ENCODE data around the gene ST8SIA5. TPM values are rescaled to one million over a fixed set of nuclear protein-coding genes. Genes with fewer than 3 reads are reported as not detected.
"Not testable (repeated sequence)": the region's sequence is repeated elsewhere in the genome, so short reads cannot be mapped to it uniquely, and the experiment has no call there.

Gene ST8SIA5, protein sequence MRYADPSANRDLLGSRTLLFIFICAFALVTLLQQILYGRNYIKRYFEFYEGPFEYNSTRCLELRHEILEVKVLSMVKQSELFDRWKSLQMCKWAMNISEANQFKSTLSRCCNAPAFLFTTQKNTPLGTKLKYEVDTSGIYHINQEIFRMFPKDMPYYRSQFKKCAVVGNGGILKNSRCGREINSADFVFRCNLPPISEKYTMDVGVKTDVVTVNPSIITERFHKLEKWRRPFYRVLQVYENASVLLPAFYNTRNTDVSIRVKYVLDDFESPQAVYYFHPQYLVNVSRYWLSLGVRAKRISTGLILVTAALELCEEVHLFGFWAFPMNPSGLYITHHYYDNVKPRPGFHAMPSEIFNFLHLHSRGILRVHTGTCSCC
- total RNA-seq = not detected
- polyA plus RNA-seq = not detected

DNA sequence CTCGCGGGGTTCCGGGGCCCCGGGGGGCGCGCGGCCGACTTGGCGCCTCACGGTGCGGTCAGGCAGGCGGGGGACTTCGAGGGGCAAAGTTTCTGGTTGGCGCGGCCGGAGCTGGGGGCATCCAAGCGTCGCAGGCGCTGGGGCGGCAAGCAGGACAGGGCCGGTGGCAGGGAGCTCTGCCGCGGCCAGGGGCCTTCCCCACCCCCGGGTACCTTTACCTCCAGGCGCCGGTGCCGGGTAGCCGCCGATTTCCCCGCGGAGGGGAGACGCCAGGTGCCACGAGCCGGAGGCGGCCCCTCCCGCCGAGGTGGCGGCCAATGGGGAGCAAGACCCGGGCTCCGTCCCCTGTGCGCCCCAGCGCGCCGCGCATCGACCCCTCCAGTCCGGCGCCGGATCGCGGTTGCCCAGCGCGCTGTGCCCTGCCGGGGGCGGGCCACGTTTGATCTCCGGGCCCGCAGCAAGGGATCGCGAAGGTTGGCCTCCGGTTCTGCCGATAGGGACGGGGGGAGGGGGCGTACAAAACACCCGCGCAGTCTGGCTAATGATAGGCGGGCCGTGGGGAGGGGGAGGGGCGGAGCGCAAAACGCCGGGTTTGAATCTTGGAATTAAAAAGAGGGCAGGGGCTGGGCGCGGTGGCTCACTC, at the start of gene ST8SIA5:
ST8SIA5 (minus strand) TSS at position 495 of the 643 bp plus-strand sequence. CDS start 545 bp downstream, outside the sequence.
- H3K4me1 Mint-ChIP-seq = peaks cover 0 to 23% (median 12%) of the 10 kb centered on the region in 4 donors
- no peak within 1 kb of the TSS for H3K4me3 ChIP-seq (ENCODE audit: low read depth, low read length)
- peak within 1 kb of the TSS in 2 of 4 donors; percentile 27 to 54 for H3K4me3 Mint-ChIP-seq
- DNase-seq (no peak), ATAC-seq (ENCODE audit: low read depth in 2 of 2) (no peak)
- no peak within 1 kb of the TSS for H3K27ac ChIP-seq (ENCODE audit: insufficient read depth, low read length, poor library complexity, severe bottlenecking)
- H3K4me1 ChIP-seq (ENCODE audit: control insufficient read depth, insufficient read depth, low read length, poor library complexity, severe bottlenecking) = no peaks in the 10 kb centered on the region
- H3K27me3 ChIP-seq (ENCODE audit: control insufficient read depth, insufficient read depth, low read length) = peaks cover 31% of the 10 kb centered on the region
- H3K36me3 ChIP-seq (ENCODE audit: control insufficient read depth, insufficient read depth, low read length) = no peaks in the 10 kb centered on the region
- no peaks in the 10 kb centered on the region for H3K9me3 ChIP-seq (ENCODE audit: control insufficient read depth in 2 of 2, low read length in 2 of 2)
- no peaks in the 10 kb centered on the region for H3K36me3 Mint-ChIP-seq
- peaks cover 0 to 2% (median 0%) of the 10 kb centered on the region in 7 donors for H3K9me3 Mint-ChIP-seq
- H3K27ac Mint-ChIP-seq = no peak within 1 kb of the TSS
- peaks cover 67% of the 10 kb centered on the region for H3K27me3 Mint-ChIP-seq

DNA sequence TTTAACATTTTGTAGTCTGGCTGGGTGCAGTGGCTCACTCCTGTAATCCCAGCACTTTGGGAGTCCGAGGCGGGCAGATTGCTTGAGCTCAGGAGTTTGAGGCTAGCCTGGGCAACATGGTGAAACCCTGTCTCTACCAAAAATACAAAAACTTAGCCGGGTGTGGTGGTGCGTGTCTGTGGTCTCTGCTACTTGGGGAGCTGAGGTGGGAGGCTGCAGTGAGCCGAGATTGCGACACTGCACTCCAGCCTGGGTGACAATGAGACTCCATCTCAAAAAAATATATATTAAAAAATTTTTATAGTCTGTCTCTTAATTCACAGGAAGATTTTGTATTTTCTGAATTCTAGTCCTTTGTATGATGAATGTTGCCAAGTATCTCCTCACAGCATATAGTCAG, 39.1 kb upstream of the ST8SIA5 start:
- H3K4me1 Mint-ChIP-seq; H3K4me3 ChIP-seq (ENCODE audit: low read depth, low read length); H3K36me3 Mint-ChIP-seq; H3K9me3 ChIP-seq (ENCODE audit: control insufficient read depth in 2 of 2, low read length in 2 of 2); H3K9me3 Mint-ChIP-seq; H3K36me3 ChIP-seq (ENCODE audit: control insufficient read depth, insufficient read depth, low read length); H3K4me1 ChIP-seq (ENCODE audit: control insufficient read depth, insufficient read depth, low read length, poor library complexity, severe bottlenecking); H3K4me3 Mint-ChIP-seq; DNase-seq; H3K27me3 ChIP-seq (ENCODE audit: control insufficient read depth, insufficient read depth, low read length); H3K27me3 Mint-ChIP-seq; H3K27ac Mint-ChIP-seq; H3K27ac ChIP-seq (ENCODE audit: insufficient read depth, low read length, poor library complexity, severe bottlenecking); ATAC-seq (ENCODE audit: low read depth in 2 of 2): not testable (repeated sequence)

DNA sequence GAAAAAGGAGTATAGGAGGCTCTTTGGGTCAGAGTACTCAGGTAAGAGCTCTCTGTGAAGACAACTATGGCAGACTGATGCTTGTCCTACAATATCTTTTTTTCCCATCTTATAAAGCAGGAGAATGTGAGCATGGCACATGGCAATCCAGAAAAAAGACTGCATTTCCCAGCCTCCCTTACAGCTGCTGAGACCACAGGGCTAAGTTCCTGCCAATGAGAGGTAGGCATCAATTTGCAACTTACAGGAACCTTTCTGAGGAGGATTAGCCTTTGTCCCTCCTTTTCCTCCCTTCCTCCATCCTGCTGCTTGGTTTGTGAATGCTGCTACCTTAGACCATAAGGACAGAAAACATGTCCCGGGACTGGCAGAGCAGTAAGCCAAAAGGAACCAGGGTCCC, 37.8 kb upstream of the ST8SIA5 start:
- H3K36me3 ChIP-seq (ENCODE audit: control insufficient read depth, insufficient read depth, low read length) = no peaks in the 10 kb centered on the region
- H3K27ac Mint-ChIP-seq = no peak overlapping the region
- no peak for ATAC-seq (ENCODE audit: low read depth in 2 of 2)
- no peak for DNase-seq
- no peaks in the 10 kb centered on the region for H3K4me1 Mint-ChIP-seq
- peaks cover 0 to 5% (median 0%) of the 10 kb centered on the region in 7 donors for H3K9me3 Mint-ChIP-seq
- peaks cover 4% of the 10 kb centered on the region for H3K27me3 Mint-ChIP-seq
- H3K27me3 ChIP-seq (ENCODE audit: control insufficient read depth, insufficient read depth, low read length) = no peaks in the 10 kb centered on the region
- no peak overlapping the region for H3K4me3 ChIP-seq (ENCODE audit: low read depth, low read length)
- no peak overlapping the region for H3K4me3 Mint-ChIP-seq
- H3K9me3 ChIP-seq (ENCODE audit: control insufficient read depth in 2 of 2, low read length in 2 of 2) = no peaks in the 10 kb centered on the region
- no peaks in the 10 kb centered on the region for H3K36me3 Mint-ChIP-seq
- no peak overlapping the region for H3K27ac ChIP-seq (ENCODE audit: insufficient read depth, low read length, poor library complexity, severe bottlenecking)
- H3K4me1 ChIP-seq (ENCODE audit: control insufficient read depth, insufficient read depth, low read length, poor library complexity, severe bottlenecking) = no peaks in the 10 kb centered on the region

DNA sequence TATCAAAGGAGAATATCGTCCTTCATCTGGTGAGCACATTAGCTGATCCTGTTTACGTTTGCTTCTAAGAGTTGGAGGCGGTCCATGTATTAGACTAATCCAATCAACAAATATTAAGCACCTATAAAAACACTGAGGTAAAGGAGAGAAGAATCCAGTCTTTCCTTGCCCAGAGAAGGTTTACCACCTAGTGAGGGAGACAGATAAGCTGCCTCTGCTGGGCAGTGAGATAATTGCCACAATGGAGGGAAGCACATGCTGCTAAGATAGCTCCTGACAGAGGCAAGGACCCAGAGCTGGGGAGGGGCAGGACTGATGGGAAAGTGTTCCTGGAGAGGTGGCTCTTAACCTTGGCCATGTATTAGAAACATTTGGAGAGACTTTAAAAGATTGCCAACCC, 36.7 kb upstream of the ST8SIA5 start:
- Histone ChIP-seq H3K27ac (ENCODE audit: insufficient read depth, low read length, poor library complexity, severe bottlenecking) (no peak overlapping the region), H3K36me3 (ENCODE audit: control insufficient read depth, insufficient read depth, low read length) (no peaks in the 10 kb centered on the region), H3K9me3 (ENCODE audit: control insufficient read depth in 2 of 2, low read length in 2 of 2) (no peaks in the 10 kb centered on the region), H3K4me3 (ENCODE audit: low read depth, low read length) (no peak overlapping the region), H3K27me3 (ENCODE audit: control insufficient read depth, insufficient read depth, low read length) (no peaks in the 10 kb centered on the region), H3K4me1 (ENCODE audit: control insufficient read depth, insufficient read depth, low read length, poor library complexity, severe bottlenecking) (no peaks in the 10 kb centered on the region)
- H3K27me3 Mint-ChIP-seq = peaks cover 4% of the 10 kb centered on the region
- DNase-seq = no peak
- H3K36me3 Mint-ChIP-seq = no peaks in the 10 kb centered on the region
- H3K27ac Mint-ChIP-seq = no peak overlapping the region
- no peak overlapping the region for H3K4me3 Mint-ChIP-seq
- no peaks in the 10 kb centered on the region for H3K4me1 Mint-ChIP-seq
- no peak for ATAC-seq (ENCODE audit: low read depth in 2 of 2)
- H3K9me3 Mint-ChIP-seq = peaks cover 0 to 5% (median 0%) of the 10 kb centered on the region in 7 donors

DNA sequence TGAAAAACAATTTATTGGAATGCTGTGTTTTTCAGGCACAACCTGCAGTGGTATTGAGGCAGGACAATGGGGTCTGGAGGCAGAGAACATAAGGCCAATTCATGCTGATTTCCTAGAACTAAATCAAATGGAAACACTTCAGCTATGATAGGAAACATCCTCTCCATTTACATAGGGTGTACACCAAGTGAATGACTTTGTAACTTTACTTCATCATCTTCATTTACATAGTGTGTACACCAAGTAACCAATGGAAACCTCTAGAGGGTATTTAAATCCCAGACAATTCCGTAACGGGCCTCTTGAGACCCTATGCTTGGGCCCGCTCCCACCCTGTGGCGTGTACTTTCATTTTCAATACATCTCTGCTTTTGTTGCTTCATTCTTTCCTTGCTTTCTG, 32.2 kb upstream of the ST8SIA5 start:
- H3K4me1 ChIP-seq (ENCODE audit: control insufficient read depth, insufficient read depth, low read length, poor library complexity, severe bottlenecking) = no peaks in the 10 kb centered on the region
- no peaks in the 10 kb centered on the region for H3K9me3 ChIP-seq (ENCODE audit: control insufficient read depth in 2 of 2, low read length in 2 of 2)
- no peak overlapping the region for H3K4me3 ChIP-seq (ENCODE audit: low read depth, low read length)
- H3K36me3 Mint-ChIP-seq = no peaks in the 10 kb centered on the region
- H3K4me1 Mint-ChIP-seq = no peaks in the 10 kb centered on the region
- no peak for ATAC-seq (ENCODE audit: low read depth in 2 of 2)
- DNase-seq = no peak
- H3K9me3 Mint-ChIP-seq = peaks cover 0 to 7% (median 4%) of the 10 kb centered on the region in 7 donors
- no peaks in the 10 kb centered on the region for H3K36me3 ChIP-seq (ENCODE audit: control insufficient read depth, insufficient read depth, low read length)
- no peak overlapping the region for H3K4me3 Mint-ChIP-seq
- H3K27me3 ChIP-seq (ENCODE audit: control insufficient read depth, insufficient read depth, low read length) = peaks cover 5% of the 10 kb centered on the region
- no peak overlapping the region for H3K27ac ChIP-seq (ENCODE audit: insufficient read depth, low read length, poor library complexity, severe bottlenecking)
- no peaks in the 10 kb centered on the region for H3K27me3 Mint-ChIP-seq
- no peak overlapping the region for H3K27ac Mint-ChIP-seq

DNA sequence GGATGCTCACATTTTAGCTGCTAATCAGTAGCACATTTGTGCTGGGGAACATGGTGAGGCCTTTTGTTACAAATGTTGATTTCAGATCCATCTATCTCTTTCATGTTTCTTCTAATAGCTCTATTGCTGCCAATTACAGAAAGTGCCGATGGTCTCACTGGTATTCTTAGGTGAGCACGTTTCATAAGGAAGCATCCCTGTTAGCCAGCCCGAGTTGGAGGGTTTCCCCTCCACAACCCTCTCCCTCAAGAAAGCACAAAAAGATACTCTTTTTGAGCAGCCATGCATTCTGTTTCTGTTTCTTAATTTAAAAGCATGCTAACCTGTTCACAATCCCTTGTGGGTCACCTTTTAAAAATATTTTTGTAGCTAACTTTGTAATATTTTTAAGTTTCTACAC, 30.8 kb upstream of the ST8SIA5 start:
- H3K4me3 ChIP-seq (ENCODE audit: low read depth, low read length) = no peak overlapping the region
- H3K4me3 Mint-ChIP-seq = no peak overlapping the region
- H3K36me3 ChIP-seq (ENCODE audit: control insufficient read depth, insufficient read depth, low read length) = no peaks in the 10 kb centered on the region
- H3K27ac Mint-ChIP-seq = no peak overlapping the region
- no peaks in the 10 kb centered on the region for H3K27me3 Mint-ChIP-seq
- peaks cover 5% of the 10 kb centered on the region for H3K27me3 ChIP-seq (ENCODE audit: control insufficient read depth, insufficient read depth, low read length)
- H3K4me1 Mint-ChIP-seq = no peaks in the 10 kb centered on the region
- ATAC-seq (ENCODE audit: low read depth in 2 of 2) (no peak), DNase-seq (no peak)
- no peaks in the 10 kb centered on the region for H3K36me3 Mint-ChIP-seq
- H3K27ac ChIP-seq (ENCODE audit: insufficient read depth, low read length, poor library complexity, severe bottlenecking) = no peak overlapping the region
- no peaks in the 10 kb centered on the region for H3K4me1 ChIP-seq (ENCODE audit: control insufficient read depth, insufficient read depth, low read length, poor library complexity, severe bottlenecking)
- peaks cover 0 to 7% (median 4%) of the 10 kb centered on the region in 7 donors for H3K9me3 Mint-ChIP-seq
- H3K9me3 ChIP-seq (ENCODE audit: control insufficient read depth in 2 of 2, low read length in 2 of 2) = no peaks in the 10 kb centered on the region

DNA sequence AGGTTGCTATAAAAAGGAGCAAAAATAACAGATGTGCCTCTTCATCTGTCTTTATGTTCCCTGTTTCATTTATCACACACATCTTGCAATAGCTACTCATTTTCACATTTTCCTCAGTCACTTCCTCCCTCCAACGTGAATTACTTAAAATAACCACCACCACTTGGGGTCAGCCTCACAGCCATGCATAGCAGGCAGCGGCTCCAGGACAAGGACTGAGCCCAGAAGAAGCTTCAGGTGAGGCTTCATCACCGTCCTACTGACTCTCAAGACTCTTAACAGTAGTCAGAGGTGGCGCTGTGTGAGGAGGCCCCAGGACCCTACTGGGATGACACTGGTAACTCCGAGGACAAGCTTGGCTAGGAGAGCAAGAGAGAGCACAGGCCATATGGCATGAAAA, 15.5 kb upstream of the ST8SIA5 start:
- Histone ChIP-seq H3K27ac (ENCODE audit: insufficient read depth, low read length, poor library complexity, severe bottlenecking) (no peak overlapping the region), H3K4me3 (ENCODE audit: low read depth, low read length) (no peak overlapping the region), H3K9me3 (ENCODE audit: control insufficient read depth in 2 of 2, low read length in 2 of 2) (no peaks in the 10 kb centered on the region), H3K27me3 (ENCODE audit: control insufficient read depth, insufficient read depth, low read length) (no peaks in the 10 kb centered on the region), H3K36me3 (ENCODE audit: control insufficient read depth, insufficient read depth, low read length) (no peaks in the 10 kb centered on the region), H3K4me1 (ENCODE audit: control insufficient read depth, insufficient read depth, low read length, poor library complexity, severe bottlenecking) (no peaks in the 10 kb centered on the region)
- Mint-ChIP-seq H3K4me1 (no peaks in the 10 kb centered on the region), H3K9me3 (no peaks in the 10 kb centered on the region), H3K4me3 (no peak overlapping the region), H3K27ac (no peak overlapping the region), H3K27me3 (no peaks in the 10 kb centered on the region), H3K36me3 (no peaks in the 10 kb centered on the region)
- no peak for ATAC-seq (ENCODE audit: low read depth in 2 of 2)
- DNase-seq = no peak

DNA sequence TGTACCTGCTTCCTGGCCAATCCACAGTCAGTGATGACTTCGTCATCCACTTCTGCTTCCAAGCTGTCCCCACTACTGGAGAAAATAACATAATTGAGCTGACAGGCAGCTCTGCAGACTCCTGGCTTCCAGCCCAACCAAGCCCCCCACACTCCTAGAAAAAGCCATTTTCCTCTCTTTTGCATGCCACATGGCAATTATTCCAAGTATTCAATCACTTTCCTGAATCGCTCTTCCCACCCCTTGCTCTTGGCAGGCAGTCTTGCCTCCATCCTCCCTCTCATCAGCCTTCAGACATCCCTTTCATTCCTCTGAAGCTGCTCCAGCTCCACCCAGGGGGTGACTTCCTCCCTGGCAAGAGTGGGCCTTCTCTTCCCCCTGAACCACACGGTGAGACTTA, 14.3 kb upstream of the ST8SIA5 start:
- Mint-ChIP-seq H3K36me3 (no peaks in the 10 kb centered on the region), H3K27me3 (peaks cover 4% of the 10 kb centered on the region), H3K9me3 (no peaks in the 10 kb centered on the region), H3K4me1 (no peaks in the 10 kb centered on the region), H3K4me3 (no peak overlapping the region), H3K27ac (no peak overlapping the region)
- Histone ChIP-seq H3K4me1 (ENCODE audit: control insufficient read depth, insufficient read depth, low read length, poor library complexity, severe bottlenecking) (no peaks in the 10 kb centered on the region), H3K27me3 (ENCODE audit: control insufficient read depth, insufficient read depth, low read length) (no peaks in the 10 kb centered on the region), H3K9me3 (ENCODE audit: control insufficient read depth in 2 of 2, low read length in 2 of 2) (no peaks in the 10 kb centered on the region), H3K36me3 (ENCODE audit: control insufficient read depth, insufficient read depth, low read length) (no peaks in the 10 kb centered on the region), H3K4me3 (ENCODE audit: low read depth, low read length) (no peak overlapping the region), H3K27ac (ENCODE audit: insufficient read depth, low read length, poor library complexity, severe bottlenecking) (no peak overlapping the region)
- ATAC-seq (ENCODE audit: low read depth in 2 of 2) (no peak), DNase-seq (no peak)

Data from CD4-positive, CD25-positive, alpha-beta regulatory T cell (primary cell).